HG03442 (cell line): Measurements from ENCODE around the gene KHNYN.
"Not testable (repeated sequence)": the region's sequence is repeated elsewhere in the genome, so short reads cannot be mapped to it uniquely, and the experiment has no call there.

Experiments used
- ATAC-seq: cut with Tn5 transposase; IDR thresholded peaks from one replicate; pipeline ENCODE4 v1.9.1; 2021; ENCODE audit warnings: mild to moderate bottlenecking, moderate library complexity; ENCODE audit not compliant: unreplicated experiment

KHNYN gene

GRCh38 chr14:24429395-24430142 lies at the start of gene KHNYN, which contains the start of gene CBLN3:
KHNYN (plus strand) TSS chr14:24429954; CDS start chr14:24430731, 777 bp downstream.
CBLN3 (minus strand) TSS chr14:24429668; CDS start chr14:24429054, 614 bp downstream.
- ATAC-seq = peak; percentile 82

- ATAC-seq = no peak
These were observed 48.2 kb upstream of the KHNYN start for GRCh38 chr14:24381363-24382063.

DNA sequence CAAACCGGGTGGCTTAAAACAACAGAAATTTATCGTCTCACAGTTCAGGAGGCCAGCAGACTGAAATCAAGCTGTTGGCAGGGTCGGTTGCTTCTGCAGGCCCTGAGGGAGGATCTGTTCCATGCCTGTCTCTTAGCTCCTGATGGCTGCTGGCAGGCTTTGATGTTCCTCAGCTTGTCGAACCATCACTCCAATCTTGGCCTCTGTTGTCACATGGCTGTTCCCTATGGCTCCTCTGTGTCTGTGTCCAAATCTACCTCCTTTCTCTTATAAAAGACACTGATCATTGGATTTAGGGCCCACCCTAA lies 47.7 kb upstream of the KHNYN start:
- ATAC-seq = no peak

DNA sequence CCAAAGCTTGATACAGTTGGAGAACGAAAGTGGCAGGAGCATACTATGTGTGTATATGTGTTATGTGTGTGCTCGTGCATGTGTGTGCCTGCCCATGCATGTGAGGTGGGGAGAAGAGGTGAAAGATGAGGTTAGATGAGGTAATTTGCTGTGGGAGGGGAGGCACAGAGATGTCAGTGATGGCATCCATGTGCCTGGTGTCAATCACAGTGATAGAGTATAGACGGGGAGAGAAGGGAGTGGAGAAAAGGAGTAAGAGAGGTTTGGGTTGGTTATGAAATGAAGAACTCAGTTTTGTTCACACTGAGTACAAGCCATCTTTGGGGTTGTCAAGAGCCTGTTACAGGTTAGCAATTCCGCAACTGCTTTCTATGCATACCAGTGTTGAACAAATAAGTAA lies 45.6 kb upstream of the KHNYN start:
- no peak for ATAC-seq

- no peak for ATAC-seq
These were observed 44.2 kb upstream of the KHNYN start for GRCh38 chr14:24385524-24385923.

GRCh38 chr14:24387009-24387345 lies 42.8 kb upstream of the KHNYN start:
- no peak for ATAC-seq

DNA sequence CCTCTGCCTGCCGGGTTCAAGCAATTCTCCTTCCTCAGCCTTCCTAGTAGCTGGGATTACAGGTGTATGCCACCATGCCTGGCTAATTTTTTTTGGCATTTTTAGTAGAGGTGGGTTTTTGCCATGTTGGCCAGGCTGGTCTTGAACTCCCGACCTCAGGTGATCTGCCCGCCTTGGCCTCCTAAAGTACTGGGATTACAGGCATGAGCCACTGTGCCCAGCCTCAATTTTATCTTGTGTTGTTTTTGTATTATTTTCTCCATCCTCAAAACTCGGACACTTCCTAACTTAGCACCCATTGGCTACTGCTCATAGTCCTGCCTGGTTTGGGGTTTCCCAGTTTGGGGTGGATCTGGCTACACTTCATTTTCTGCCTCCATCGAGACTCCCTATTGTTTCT lies 42.2 kb upstream of the KHNYN start:
- ATAC-seq = not testable (repeated sequence)

- ATAC-seq = no peak
These were observed 41.1 kb upstream of the KHNYN start for GRCh38 chr14:24388474-24389179.

DNA sequence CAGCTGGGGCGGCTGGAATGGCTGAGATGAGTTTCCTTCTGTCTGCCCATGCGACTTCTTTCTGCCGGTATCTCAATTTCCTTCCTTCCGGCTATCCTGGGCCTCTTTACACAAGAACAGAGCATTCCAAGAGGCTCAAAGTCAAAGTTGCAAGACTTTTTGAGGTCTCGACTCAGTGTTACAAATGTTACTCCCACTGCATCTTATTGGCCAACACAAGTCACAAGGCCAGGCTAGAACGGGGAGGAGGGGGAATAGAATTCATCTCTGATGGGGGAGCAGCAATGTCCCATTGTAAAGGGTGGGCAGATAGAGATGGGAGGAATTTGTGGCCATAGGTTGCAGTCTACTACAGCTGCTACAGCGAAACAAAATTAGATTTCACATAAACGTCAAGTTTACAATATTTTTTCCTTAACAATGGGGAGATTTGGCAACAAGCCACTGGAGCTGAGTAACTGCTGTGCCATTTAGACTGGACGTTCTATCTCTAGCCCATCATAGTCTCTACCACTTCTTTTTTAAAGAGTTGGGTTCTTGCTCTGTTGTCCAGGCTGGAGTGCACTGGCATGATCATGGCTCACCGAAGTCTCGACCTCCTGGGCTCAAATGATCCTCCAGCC lies 40.4 kb upstream of the KHNYN start:
- ATAC-seq = no peak

DNA sequence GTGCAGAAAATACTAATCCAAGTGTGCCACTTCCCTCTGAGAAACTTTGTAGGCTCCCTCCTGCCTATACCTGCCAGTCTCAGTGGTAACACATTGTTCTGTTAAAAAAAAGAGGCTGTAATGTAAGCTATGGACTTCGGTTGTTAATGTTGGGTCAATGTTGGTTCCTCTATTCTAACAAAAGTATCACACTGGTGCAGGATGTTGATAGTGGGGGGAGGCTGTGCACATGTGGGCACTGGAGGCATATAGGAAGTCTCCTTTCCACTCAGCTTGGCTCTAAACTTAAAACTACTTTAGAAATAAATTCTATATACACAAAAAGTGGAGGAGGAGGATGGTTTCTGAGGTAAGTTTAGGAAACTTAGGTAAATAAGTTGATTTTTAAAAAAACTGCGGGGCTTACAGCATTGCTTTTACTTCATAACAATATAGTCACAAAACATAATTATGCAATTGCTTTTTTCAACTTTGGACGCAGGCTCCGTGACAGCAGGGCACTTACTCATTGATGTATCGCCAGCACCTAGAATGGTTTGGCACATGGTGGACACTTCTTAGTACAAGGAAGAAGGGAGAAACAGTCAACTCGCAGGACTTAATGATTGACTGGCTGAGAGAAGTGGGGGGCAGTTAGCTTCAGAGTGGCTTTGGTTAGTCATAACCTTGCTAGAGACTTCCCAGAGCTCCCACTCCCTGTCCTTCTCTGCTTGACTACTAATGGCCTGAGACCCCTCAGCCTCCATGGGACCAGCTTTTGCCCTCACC lies 38.9 kb upstream of the KHNYN start:
- no peak for ATAC-seq

- ATAC-seq = no peak
These were observed 37.2 kb upstream of the KHNYN start for GRCh38 chr14:24392325-24393091.

DNA sequence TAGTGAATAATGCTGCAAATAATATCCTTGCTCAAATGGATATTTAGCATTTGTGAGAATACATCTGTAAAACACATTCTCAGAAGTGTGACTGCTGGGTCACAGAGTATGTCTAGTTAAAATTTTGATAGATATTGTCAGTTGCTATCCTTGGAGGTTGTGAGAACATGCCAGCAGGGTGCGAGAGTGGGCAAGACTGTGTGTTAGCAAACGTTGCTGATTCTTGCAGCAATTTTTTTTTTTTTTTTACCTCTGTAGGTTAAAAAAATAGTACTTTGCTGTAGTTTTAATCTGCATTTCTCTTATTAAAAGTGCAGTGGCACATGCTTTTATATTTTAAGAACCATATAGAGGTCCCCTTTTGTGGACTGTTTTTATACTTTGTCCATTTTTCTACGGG lies 35.5 kb upstream of the KHNYN start:
- no peak for ATAC-seq

DNA sequence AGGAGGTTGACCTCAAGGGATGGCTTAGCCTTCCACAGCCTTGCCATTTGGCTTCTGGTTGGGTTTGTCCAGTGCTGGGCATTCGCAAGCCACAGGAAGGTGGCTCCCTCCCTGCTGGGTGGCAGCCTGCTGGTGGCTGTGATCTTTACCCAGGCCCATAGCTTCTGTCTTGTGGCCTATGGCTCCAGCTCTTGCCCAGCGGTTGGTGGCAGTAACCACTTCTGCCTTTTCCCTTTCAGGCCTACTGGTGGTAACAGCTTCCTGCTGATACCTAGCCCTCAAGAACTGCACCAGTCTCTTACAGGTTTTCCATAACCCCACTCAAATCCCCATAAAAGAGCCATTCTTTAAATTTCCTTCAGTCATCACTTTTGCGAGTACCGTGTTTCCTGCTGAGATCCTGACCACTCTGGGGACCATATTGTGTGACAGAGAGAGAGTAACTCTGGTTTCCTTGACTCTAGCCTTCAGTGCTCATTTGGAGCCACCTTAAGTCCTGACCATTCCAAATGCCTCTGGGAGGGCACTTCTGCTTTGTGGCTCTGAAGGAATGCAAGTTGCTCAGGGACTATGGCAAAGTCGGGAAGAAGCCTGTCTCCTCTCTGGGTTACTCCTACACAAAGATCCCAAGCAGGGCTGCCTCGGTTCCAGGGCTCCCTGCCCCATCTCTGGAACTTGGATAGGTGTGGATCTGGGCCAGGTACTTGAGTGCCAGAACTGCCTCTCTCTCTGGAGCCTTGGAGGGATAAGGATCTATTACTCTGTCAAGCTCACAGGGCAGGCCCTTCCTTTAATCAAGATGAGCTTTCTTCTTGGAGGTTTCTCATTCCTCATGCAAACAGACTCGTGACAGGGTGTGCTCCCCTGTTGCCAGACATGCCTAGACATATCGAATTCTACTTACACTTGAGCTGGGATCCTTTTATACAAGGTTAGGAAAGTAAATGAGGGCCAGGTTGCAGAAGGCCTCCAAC lies 33.9 kb upstream of the KHNYN start:
- no peak for ATAC-seq

- no peak for ATAC-seq
These were observed 32.0 kb upstream of the KHNYN start for GRCh38 chr14:24397639-24398292.

GRCh38 chr14:24398293-24398652 lies 31.5 kb upstream of the KHNYN start:
- no peak for ATAC-seq

GRCh38 chr14:24398653-24399446 lies 30.9 kb upstream of the KHNYN start, which contains the start of gene NYNRIN:
NYNRIN (plus strand) TSS chr14:24399003; CDS start chr14:24399247, 244 bp downstream.
- ATAC-seq = no peak

DNA sequence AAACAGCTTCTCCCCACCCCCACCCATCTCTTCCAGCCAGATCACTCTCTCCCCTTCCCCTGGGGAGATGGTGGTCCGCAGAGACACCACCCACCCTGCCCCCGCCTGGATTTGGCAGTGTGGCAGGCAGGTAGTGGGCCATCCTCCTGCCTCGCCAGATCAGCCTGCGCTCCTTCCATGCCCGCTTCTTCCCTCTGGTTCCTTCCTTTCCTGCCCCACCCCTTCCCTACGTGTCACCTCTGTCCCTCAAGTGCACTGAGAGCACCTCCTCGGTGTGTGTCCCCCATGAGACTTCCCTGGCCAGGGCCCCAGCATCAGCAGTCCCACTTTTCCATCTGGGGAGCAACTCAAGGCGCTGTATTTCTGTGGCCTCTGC lies 30.3 kb upstream of the KHNYN start:
- no peak for ATAC-seq
